NK-92 treated with Interleukin-12 subunit alpha and Interleukin-12 subunit beta, amount 100 ng/mL, for 24 hours (cell line): ENCODE measurements around the gene PPP1R37.
"Not testable (repeated sequence)": the region's sequence is repeated elsewhere in the genome, so short reads cannot be mapped to it uniquely, and the experiment has no call there.

Experiments used
- DNase-seq: peaks from one replicate; lab custom pipeline; 2025; lab: John Stamatoyannopoulos, UW

PPP1R37 gene

GRCh38 chr19:45095496-45096413 is 2.8 kb downstream of the PPP1R37 start:
- DNase-seq = no peak

DNA sequence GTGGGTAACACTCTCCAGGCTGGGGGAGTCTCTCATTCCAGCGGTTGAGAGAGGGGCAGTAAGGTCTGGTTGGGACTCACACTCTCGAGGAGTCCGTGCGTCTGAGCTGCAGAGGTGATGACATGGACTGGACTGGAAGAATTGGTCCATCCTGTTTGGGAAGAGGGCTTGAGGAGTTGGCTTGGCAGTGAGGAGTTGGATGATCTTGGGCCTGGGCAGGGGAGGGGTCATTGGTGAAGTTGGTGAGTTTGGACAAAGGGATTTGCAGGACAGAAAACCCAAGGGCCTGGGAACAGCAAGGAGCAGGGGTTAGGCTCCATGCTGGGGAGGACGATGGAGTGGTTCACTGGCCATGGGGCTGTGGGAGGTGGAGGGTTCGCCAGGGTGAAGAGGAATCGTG is 3.7 kb downstream of the PPP1R37 start:
- DNase-seq = no peak

DNA sequence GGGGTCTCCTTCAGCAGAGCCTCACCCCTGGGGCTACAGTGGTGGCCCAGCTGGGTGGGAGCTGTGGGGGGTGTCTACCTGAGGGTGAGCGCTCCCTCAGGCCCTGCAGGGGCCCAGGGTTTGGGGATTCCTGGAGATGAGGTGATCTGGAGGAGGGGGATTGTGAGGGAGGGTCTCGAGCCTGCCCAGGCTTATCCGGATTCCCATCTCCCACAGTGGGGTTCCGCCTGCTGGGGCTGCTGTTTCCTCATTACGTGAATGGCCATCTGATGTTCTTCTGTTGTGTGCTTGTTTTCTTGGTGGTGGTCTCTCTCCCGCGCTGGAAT is 4.4 kb downstream of the PPP1R37 start:
- no peak for DNase-seq

- no peak for DNase-seq
Measured at GRCh38 chr19:45097776-45098520, 5.0 kb downstream of the PPP1R37 start.

DNA sequence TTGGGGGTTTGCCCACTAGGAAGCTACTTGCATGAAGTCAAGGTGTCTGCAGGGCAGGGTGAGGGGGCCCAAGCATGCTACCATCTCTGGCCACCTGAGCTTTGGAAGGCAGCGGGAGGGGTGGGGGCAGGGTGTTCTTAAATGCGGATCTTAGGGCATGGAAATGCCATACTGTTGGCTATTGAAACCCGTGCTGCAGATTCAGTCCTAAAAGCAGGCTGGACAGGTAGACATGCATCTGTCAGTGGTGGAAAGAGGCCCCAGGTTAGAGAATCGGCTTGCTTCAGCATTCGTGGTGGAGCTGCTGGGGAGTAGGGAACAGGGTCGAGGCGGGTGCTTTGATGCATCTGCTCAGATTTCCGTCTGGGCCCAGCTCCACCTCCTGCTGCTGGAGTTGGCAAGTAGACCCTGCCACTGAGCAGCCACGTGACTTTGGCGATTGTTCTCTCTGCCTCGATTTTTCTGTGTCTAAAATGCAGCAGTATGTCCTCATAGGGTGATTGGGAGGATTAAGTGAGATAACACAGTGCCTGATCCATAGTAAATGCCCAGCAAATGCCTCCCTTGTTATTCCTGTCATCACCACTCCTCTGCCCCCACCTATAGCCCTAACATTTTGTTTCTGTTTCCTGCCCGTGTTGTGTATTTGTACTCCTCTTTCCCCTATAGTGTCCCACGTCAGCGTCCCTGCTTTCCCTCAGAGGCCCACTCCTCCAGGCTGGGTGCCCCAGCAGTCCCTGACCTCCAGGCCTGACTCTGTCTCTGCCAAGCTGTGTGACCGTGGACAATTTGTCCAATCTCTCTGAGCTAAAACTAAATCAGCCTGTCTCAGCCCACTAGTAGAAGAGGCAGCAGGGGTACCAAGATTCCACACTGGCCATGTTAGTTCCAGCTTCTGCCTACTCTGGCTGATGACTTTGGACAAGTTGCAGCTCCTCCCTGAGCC is 5.8 kb downstream of the PPP1R37 start:
- no peak for DNase-seq

GRCh38 chr19:45099467-45100191 is 6.7 kb downstream of the PPP1R37 start:
- DNase-seq = no peak

DNA sequence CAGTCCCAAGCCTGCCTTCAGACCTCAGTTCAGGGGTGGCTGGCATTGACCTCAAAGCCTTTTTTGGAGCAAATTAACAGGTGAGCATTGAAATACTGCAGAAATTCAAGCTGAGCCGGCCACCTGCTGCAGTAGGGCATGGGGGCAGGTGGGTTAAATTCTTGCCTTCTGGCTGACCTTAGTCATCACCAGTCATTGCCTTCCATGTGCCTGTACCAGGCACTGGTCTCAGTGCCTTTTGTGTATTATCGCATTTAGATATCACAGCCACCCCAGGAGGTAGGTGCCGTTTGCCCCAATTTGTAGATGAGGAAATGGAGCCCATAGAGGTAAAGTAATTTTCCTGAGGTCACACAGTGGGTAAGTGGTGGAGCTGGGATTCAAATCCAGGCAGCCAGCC is 7.2 kb downstream of the PPP1R37 start:
- no peak for DNase-seq

DNA sequence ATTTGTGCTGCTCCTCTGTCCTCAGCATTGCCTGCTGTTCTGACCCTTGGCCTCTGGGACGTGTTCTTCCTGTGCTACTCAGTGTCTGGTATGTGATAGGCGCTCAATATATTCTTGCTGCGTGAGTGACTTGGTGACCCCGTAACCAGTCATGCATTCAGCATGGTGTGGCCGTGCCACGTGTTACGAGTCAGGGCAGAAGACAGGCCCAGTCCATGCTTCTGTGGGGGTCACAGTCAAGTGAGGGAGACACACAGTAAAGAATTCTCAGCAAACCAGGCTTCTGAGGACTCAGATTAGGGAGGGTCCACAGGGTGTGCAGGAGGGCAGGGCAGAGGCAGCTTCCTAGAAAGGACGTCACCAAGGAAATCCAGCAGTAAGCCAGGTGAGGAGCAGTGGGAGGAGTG is 7.9 kb downstream of the PPP1R37 start:
- no peak for DNase-seq

- DNase-seq = no peak
Measured at GRCh38 chr19:45101806-45102205, 8.8 kb downstream of the PPP1R37 start.

- DNase-seq = no peak
Measured at GRCh38 chr19:45102481-45102880, 9.5 kb downstream of the PPP1R37 start.

GRCh38 chr19:45103156-45103507 is 10.2 kb downstream of the PPP1R37 start:
- DNase-seq = no peak

DNA sequence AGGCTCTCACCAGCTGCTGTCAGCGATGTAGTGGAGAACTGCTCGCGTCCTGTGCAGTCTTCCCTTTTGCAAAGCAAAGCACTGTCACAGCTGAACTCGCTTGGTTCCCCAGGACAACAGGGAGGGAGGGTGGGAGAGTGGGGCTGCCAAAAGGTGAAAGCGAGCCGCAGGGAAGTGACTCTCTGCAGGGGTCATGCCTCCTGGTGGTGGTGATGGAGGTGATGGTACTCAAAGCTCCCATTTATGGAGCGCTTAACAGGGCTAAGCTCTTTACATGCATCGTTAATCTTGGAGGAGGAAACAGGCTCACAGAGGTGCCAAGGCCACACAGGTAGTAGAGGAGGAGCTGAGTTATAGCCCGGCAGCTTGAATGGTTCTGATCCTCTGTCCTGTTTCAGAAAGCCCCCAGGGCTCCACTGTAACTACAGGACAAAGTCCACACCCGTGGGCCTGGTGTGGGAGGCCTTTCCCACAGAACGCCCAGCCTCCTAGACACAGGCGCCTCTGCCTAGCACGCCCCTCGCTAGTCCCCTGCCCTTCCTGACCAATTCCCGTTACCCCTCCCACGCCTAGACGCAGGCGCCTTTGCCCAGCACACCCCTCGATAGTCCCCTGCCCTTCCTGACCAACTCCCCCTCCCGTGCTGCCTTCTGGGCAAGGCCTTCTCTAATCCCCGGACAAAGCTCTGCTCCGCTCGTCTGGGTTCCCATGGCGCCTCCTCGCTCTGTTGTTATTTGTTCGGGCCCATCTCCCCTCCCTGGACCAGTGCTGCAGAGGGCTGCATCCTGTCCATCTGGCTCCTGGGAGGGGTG is 10.7 kb downstream of the PPP1R37 start:
- no peak for DNase-seq

- no peak for DNase-seq
Measured at GRCh38 chr19:45104658-45105349, 11.8 kb downstream of the PPP1R37 start.

DNA sequence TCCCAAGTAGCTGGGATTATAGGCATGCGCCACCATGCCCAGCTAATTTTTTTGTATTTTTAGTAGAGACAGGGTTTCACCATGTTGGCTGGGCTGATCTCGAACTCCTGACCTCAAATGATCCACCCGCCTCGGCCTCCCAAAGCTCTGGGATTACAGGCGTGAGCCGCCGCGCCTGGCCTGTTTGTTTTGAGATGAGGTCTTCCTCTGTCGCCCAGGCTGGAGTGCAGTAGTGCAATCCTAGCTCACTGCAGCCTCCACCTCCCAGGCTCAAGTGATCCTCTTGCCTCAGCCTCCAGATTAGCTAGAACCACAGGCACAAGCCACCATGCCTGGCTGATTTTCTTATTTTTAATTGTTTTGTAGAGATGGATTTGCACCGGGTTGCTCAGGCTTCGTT is 13.4 kb downstream of the PPP1R37 start:
- DNase-seq = not testable (repeated sequence)

- DNase-seq = no peak
Measured at GRCh38 chr19:45107621-45108150, 14.7 kb downstream of the PPP1R37 start.

DNA sequence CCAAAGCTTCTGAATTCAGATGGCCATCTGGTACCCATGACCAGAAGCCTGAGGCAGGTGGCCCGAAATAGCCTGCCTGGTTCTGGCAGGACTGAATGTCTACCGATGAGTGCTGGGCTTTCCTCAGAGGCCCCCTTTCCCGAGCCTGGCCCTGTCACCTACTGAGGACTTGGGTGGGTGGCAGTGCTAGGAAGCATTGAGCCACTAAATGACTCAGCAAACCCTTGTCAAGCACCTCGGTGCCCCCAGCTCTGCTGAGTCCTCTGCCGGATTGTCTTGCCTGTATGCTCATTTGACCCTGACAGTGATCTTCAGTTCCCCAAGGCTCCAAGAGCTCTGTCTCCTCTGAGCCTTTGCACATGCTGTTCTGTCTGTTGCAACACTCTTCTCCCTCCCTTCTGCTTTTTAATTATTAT is 17.9 kb downstream of the PPP1R37 start:
- no peak for DNase-seq

DNA sequence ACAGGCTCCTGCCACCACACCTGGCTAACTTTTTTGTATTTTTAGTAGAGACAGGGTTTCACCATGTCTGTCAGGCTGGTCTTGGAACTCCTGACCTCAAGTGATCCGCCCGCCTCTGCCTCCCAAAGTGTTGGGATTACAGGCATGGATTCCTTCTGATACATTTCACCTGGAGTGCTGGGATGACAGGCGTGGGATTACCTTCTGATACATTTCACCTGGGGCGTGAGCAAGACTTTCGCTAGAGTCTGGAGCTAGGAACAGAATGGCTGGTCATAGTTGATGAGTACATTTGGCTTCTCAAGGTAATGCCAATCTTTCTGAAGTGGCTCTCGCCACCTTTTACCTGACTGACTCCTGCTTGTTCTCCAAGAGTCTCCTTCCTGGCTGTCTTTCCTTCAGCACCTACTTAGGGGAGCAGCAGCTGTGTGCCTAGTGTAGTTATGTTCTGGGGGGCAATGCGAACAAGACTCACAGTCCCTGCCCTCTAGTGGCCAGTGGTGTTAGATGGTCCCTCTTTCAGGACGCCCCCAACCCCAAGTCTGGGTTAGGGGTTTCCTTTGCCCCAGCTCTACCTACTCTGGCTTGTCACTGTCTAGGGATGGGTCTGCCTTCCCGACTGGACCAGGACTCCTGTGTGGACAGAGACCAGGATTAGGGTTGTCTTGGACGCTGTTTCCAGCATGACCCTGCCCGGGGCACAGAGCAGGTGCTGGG is 19.3 kb downstream of the PPP1R37 start:
- DNase-seq = no peak

DNA sequence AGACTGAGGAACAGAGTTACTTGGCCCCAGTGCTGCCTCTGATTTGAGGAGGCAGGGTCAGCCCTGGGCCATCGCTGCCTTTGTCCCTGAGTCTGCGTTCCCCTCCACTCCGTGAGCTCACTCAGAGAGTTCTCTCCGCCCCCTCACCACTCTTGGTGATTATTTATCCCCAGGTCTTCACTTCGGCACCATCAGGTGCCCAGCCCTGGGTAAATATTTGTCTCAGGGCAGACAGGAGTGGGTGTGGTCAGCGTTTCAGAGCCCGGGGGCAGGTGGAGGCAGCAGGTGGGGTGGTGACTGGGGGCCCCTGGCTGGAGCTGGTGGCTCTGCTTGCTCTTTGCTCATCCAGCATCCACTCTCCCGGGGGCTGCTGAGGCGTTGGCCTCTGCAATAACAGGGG is 20.6 kb downstream of the PPP1R37 start:
- DNase-seq = no peak

- no peak for DNase-seq
Measured at GRCh38 chr19:45114116-45114515, 21.1 kb downstream of the PPP1R37 start.
